ENCODE data around the gene TSFM. TPM values are rescaled to one million over a fixed set of nuclear protein-coding genes. Genes with fewer than 3 reads are reported as not detected.

TSFM gene
- total RNA-seq, 1 experiment from 2014 or later: 48.7 TPM

GRCh38 chr12:57779736-57780135, 2.9 kb upstream of the TSFM start (continued):
- TF ChIP-seq ZMAT4 (CRISPR knock-in tag; IDR thresholded peaks at IDR 0.05): no peak
- no peak for TF ChIP-seq SOX15 (CRISPR knock-in tag; IDR thresholded peaks at IDR 0.05)
- TF ChIP-seq ATF3 (CRISPR knock-in tag; conservative IDR thresholded peaks at IDR 0.05): no peak
- no peak for TF ChIP-seq NFE2L1 (CRISPR knock-in tag; IDR thresholded peaks at IDR 0.05)
- no peak for TF ChIP-seq ZNF121 (CRISPR knock-in tag; IDR thresholded peaks at IDR 0.05)
- TF ChIP-seq ZNF232 (CRISPR knock-in tag; IDR thresholded peaks at IDR 0.05): no peak
- no peak for TF ChIP-seq ZNF317 (CRISPR knock-in tag; IDR thresholded peaks at IDR 0.05; ENCODE audit: borderline replicate concordance, low read depth)

- POLR2A ChIA-PET: interaction anchor here (1.0 kb wide), 1 partner anchor 8 kb away, joined by 5 read pairs; the partner anchor contains the start of genes EEF1AKMT3 and METTL1
- Mint-ChIP-seq H3K27me3 (ENCODE audit: low read depth) (no peaks in the 10 kb centered on the region), H3K9me3 (no peaks in the 10 kb centered on the region), H3K36me3 (peaks cover 6% of the 10 kb centered on the region), H3K4me1 (peaks cover 4% of the 10 kb centered on the region; the same call in 1 of the 2 replicates), H3K4me3 (no peak overlapping the region), H3K27ac (no peak overlapping the region)
- CTCF ChIA-PET: interaction anchor here (2.2 kb wide), 1 partner anchor 23 kb away, joined by 10 read pairs; no protein-coding TSS in a partner anchor
- no peak for TF ChIP-seq GRHL2 (CRISPR knock-in tag; IDR thresholded peaks at IDR 0.05; ENCODE audit: insufficient replicate concordance, severe bottlenecking)
- TF ChIP-seq NFYB (CRISPR knock-in tag; conservative IDR thresholded peaks at IDR 0.05; ENCODE audit: low read depth): no peak
- TF ChIP-seq NR2C2 (CRISPR knock-in tag; IDR thresholded peaks at IDR 0.05): no peak
- no peak for TF ChIP-seq GTF2I (CRISPR knock-in tag; conservative IDR thresholded peaks at IDR 0.05)
- TF ChIP-seq ZNF263 (CRISPR knock-in tag; IDR thresholded peaks at IDR 0.05; ENCODE audit: low read depth): no peak
- ATAC-seq (no peak), DNase-seq (ENCODE audit: low spot score) (no peak)
Observed at GRCh38 chr12:57780284-57780897, 2.2 kb upstream of the TSFM start.

- no peak for ATAC-seq
- H3K27me3 Mint-ChIP-seq (ENCODE audit: low read depth): no peaks in the 10 kb centered on the region
- H3K9me3 Mint-ChIP-seq: no peaks in the 10 kb centered on the region
- POLR2A ChIA-PET: no interaction called here
- CTCF ChIA-PET: interaction anchor here (0.8 to 2.8 kb wide), 5 partner anchors 9 to 1221 kb away, joined by 3 to 17 read pairs (median 3); partner anchors contain the start of genes EEF1AKMT3 and METTL1
- no peak for DNase-seq (ENCODE audit: low spot score)
- no peak overlapping the region for H3K27ac Mint-ChIP-seq
- H3K4me1 Mint-ChIP-seq: peaks cover 4% of the 10 kb centered on the region; the same call in 1 of the 2 replicates
- TF ChIP-seq ATF1 (CRISPR knock-in tag; IDR thresholded peaks at IDR 0.05) (no peak), CREM (CRISPR knock-in tag; IDR thresholded peaks at IDR 0.05) (no peak), KAT7 (CRISPR knock-in tag; IDR thresholded peaks at IDR 0.05; ENCODE audit: borderline replicate concordance) (no peak), ZNF532 (CRISPR knock-in tag; IDR thresholded peaks at IDR 0.05; ENCODE audit: borderline replicate concordance) (no peak), NR2C2 (CRISPR knock-in tag; IDR thresholded peaks at IDR 0.05) (no peak), ATF2 (CRISPR knock-in tag; IDR thresholded peaks at IDR 0.05; ENCODE audit: borderline replicate concordance, low read depth) (no peak), ZNF219 (CRISPR knock-in tag; IDR thresholded peaks at IDR 0.05; ENCODE audit: borderline replicate concordance) (no peak), FOXK1 (CRISPR knock-in tag; IDR thresholded peaks at IDR 0.05) (no peak), JUN (CRISPR knock-in tag; IDR thresholded peaks at IDR 0.05) (no peak), TP53 (CRISPR knock-in tag; IDR thresholded peaks at IDR 0.05) (no peak), AR (CRISPR knock-in tag; IDR thresholded peaks at IDR 0.05) (no peak), HMGA2 (CRISPR knock-in tag; IDR thresholded peaks at IDR 0.05) (no peak)
- no peak overlapping the region for H3K4me3 Mint-ChIP-seq
- H3K36me3 Mint-ChIP-seq: peaks cover 13% of the 10 kb centered on the region
Observed at GRCh38 chr12:57781244-57781643, 1.3 kb upstream of the TSFM start.
